GM23338 (cell line): ENCODE measurements around the gene SPP1. TPM values are rescaled to one million over a fixed set of nuclear protein-coding genes. Genes with fewer than 3 reads are reported as not detected.

Experiments used
- ATAC-seq: fragments of 200-7000 bp; cut with Tn5 transposase; 3 replicates; pipeline ENCODE4 v1.9.1; 2020
- DNase-seq: peaks from one replicate; pipeline ENCODE4 v3.0.0-alpha.2; 2015; ENCODE audit warnings: low spot score
- H2AFZ ChIP-seq: fragments of 200-600 bp; sonication (generic); 2 replicates; pipeline ENCODE4 v1.8.0; 2016; ENCODE audit warnings: antibody characterized with exemption, mild to moderate bottlenecking, moderate library complexity
- H3F3A ChIP-seq: fragments of 200-600 bp; sonication (generic); replicated peaks from 2 replicates; pipeline ENCODE4 v1.8.0; 2017; ENCODE audit warnings: antibody characterized with exemption, mixed run types, low read depth
- H3K27ac ChIP-seq: fragments of 200-600 bp; sonication (generic); 2 replicates; pipeline ENCODE4 v1.6.1; 2016; ENCODE audit warnings: low read depth
- H3K27me3 ChIP-seq: fragments of 200-600 bp; sonication (generic); 2 replicates; pipeline ENCODE4 v1.8.0; 2016; ENCODE audit warnings: mild to moderate bottlenecking, mixed run types, moderate library complexity; ENCODE audit not compliant: insufficient read depth
- H3K36me3 ChIP-seq: fragments of 200-600 bp; sonication (generic); 2 replicates; pipeline ENCODE4 v1.8.0; 2016; ENCODE audit warnings: mild to moderate bottlenecking; ENCODE audit not compliant: insufficient read depth
- H3K4me1 ChIP-seq: fragments of 200-600 bp; sonication (generic); 2 replicates; pipeline ENCODE4 v1.8.0; 2016; ENCODE audit warnings: mild to moderate bottlenecking, moderate library complexity; ENCODE audit not compliant: insufficient read depth
- H3K4me2 ChIP-seq: fragments of 200-600 bp; sonication (generic); 2 replicates; pipeline ENCODE4 v1.7.1; 2017; ENCODE audit warnings: mixed run types
- H3K4me3 ChIP-seq: fragments of 200-600 bp; sonication (generic); 2 replicates; pipeline ENCODE4 v1.6.1; 2016; ENCODE audit warnings: mixed run types
- H3K79me2 ChIP-seq: fragments of 200-600 bp; sonication (generic); replicated peaks from 2 replicates; pipeline ENCODE4 v1.8.0; 2017; ENCODE audit warnings: mild to moderate bottlenecking; ENCODE audit not compliant: insufficient read depth
- H3K9me2 ChIP-seq: fragments of 200-600 bp; sonication (generic); 2 replicates; pipeline ENCODE4 v1.8.0; 2017; ENCODE audit not compliant: insufficient read depth
- H4K20me1 ChIP-seq: fragments of 200-600 bp; sonication (generic); replicated peaks from 2 replicates; pipeline ENCODE4 v1.8.0; 2017; ENCODE audit warnings: mild to moderate bottlenecking; ENCODE audit not compliant: insufficient read depth
- H3K27ac Mint-ChIP-seq: 2 replicates; pipeline ENCODE4 v1.8.0; 2020; ENCODE audit warnings: inconsistent platforms, mild to moderate bottlenecking, moderate library complexity, mixed read lengths
- H3K27me3 Mint-ChIP-seq: 3 replicates; pipeline ENCODE4 v1.8.0; 2022; ENCODE audit warnings: low read depth, mild to moderate bottlenecking, moderate library complexity, mixed read lengths, inconsistent platforms; ENCODE audit not compliant: insufficient read depth, poor library complexity
- H3K36me3 Mint-ChIP-seq: 3 replicates; pipeline ENCODE4 v1.8.0; 2021; ENCODE audit warnings: low read depth, mild to moderate bottlenecking, inconsistent platforms, moderate library complexity, mixed read lengths
- H3K4me1 Mint-ChIP-seq: 3 replicates; pipeline ENCODE4 v1.8.0; 2020; ENCODE audit warnings: mild to moderate bottlenecking, inconsistent platforms, mixed read lengths
- H3K4me3 Mint-ChIP-seq: 3 replicates; pipeline ENCODE4 v1.8.0; 2021; ENCODE audit warnings: moderate library complexity, mild to moderate bottlenecking, inconsistent platforms, mixed read lengths
- H3K9me3 Mint-ChIP-seq: 3 replicates; pipeline ENCODE4 v1.8.0; 2020; ENCODE audit warnings: moderate library complexity, mild to moderate bottlenecking, inconsistent platforms, mixed read lengths
- CREB1 ChIP-seq: fragments of 250-450 bp; sonication (Bioruptor Pico); IDR thresholded peaks from 2 replicates; pipeline ENCODE4 v1.5.0; 2020; ENCODE audit warnings: low read depth, mild to moderate bottlenecking, moderate library complexity
- CTCF ChIP-seq, 2 experiments: fragments of 200-600 bp in 1 of 2; sonication (generic) in 1 of 2; conservative IDR thresholded peaks; 2 replicates each; pipeline versions ENCODE4 v1.5.1 to v1.6.1; 2016 to 2017; ENCODE audit warnings: antibody characterized with exemption in 2 of 2, low read depth in 2 of 2, mild to moderate bottlenecking in 2 of 2, moderate library complexity in 1 of 2
- ETS1 ChIP-seq: IDR thresholded peaks from 2 replicates; pipeline ENCODE4 v1.6.1; 2016; ENCODE audit warnings: antibody characterized with exemption
- EZH2 ChIP-seq: fragments of 200-600 bp; sonication (generic); IDR thresholded peaks from one replicate; pipeline ENCODE4 v1.8.0; 2017; ENCODE audit warnings: antibody characterized with exemption, mild to moderate bottlenecking, low read depth; ENCODE audit not compliant: unreplicated experiment
- NANOG ChIP-seq: IDR thresholded peaks from 2 replicates; pipeline ENCODE4 v1.6.1; 2016; ENCODE audit warnings: antibody characterized with exemption, borderline replicate concordance
- STAT1 ChIP-seq: IDR thresholded peaks from one replicate; pipeline ENCODE4 v1.6.1; 2016; ENCODE audit warnings: antibody characterized with exemption; ENCODE audit not compliant: unreplicated experiment
- ZNF462 ChIP-seq: fragments of 250-450 bp; sonication (Bioruptor Pico); IDR thresholded peaks from 2 replicates; pipeline ENCODE4 v1.5.0; 2020; ENCODE audit warnings: mild to moderate bottlenecking, moderate library complexity
- polyA plus RNA-seq: library from polyadenylated mRNA; unstranded; fragments of >200 nt; fragmentation: Nextera tagmentation; extraction: Ambion mirVana; gene quantifications from 2 replicates; pipeline ENCODE4 v1.2.1, GENCODE V29; 2016
- total RNA-seq: library from RNA; depleted of rRNA; stranded (reverse); fragments of >200 nt; shearing (Covaris generic); gene quantifications from 2 replicates; pipeline ENCODE4 v1.2.3, GENCODE V29; 2014

The SPP1 gene
- total and polyA plus RNA-seq, 2 experiments from 2014 or later: 41.3 to 51.3 TPM

GRCh38 chr4:87982036-87982435 lies 6.5 kb downstream of the SPP1 start:
- no peak overlapping the region for H2AFZ ChIP-seq
- H3K4me1 Mint-ChIP-seq: peaks cover 8% of the 10 kb centered on the region; the same call in 2 of the 3 replicates
- H4K20me1 ChIP-seq: no peaks in the 10 kb centered on the region
- H3K4me1 ChIP-seq: no peaks in the 10 kb centered on the region
- no peaks in the 10 kb centered on the region for H3K9me3 Mint-ChIP-seq
- no peak overlapping the region for H3K4me3 ChIP-seq
- H3K79me2 ChIP-seq: no peaks in the 10 kb centered on the region
- H3K4me2 ChIP-seq: no peak overlapping the region
- no peak for DNase-seq
- peaks cover 2% of the 10 kb centered on the region for H3K27me3 Mint-ChIP-seq
- no peaks in the 10 kb centered on the region for H3K36me3 ChIP-seq
- no peaks in the 10 kb centered on the region for H3K27me3 ChIP-seq
- H3F3A ChIP-seq: no peaks in the 10 kb centered on the region
- no peak for ATAC-seq
- no peak overlapping the region for H3K27ac ChIP-seq
- H3K27ac Mint-ChIP-seq: no peak overlapping the region
- TF ChIP-seq NANOG: no peak
- TF ChIP-seq STAT1: no peak
- TF ChIP-seq CREB1 (CRISPR knock-in tag): no peak
- no peak for TF ChIP-seq EZH2
- no peak for TF ChIP-seq ETS1
- H3K9me2 ChIP-seq: no peaks in the 10 kb centered on the region
- H3K36me3 Mint-ChIP-seq: 0 out of 3 replicates have a peak, but pooled peaks cover 4% of the 10 kb centered on the region
- no peak overlapping the region for H3K4me3 Mint-ChIP-seq

GRCh38 chr4:87982446-87983010 lies 7.0 kb downstream of the SPP1 start:
- no peak overlapping the region for H3K27ac ChIP-seq
- no peak for TF ChIP-seq CREB1 (CRISPR knock-in tag)
- TF ChIP-seq CTCF (conservative IDR thresholded peaks at IDR 0.05; ENCODE audit: low read depth in 2 of 2): no peak
- TF ChIP-seq STAT1: no peak
- TF ChIP-seq ZNF462 (CRISPR knock-in tag): no peak
- peaks cover 2% of the 10 kb centered on the region for H3K27me3 Mint-ChIP-seq
- ATAC-seq (no peak), DNase-seq (no peak)
- H3K36me3 ChIP-seq: no peaks in the 10 kb centered on the region
- no peaks in the 10 kb centered on the region for H3K4me1 ChIP-seq
- H3K4me3 Mint-ChIP-seq: no peak overlapping the region
- no peak overlapping the region for H3K4me2 ChIP-seq
- 0 out of 3 replicates have a peak, but pooled peaks cover 4% of the 10 kb centered on the region for H3K36me3 Mint-ChIP-seq
- no peaks in the 10 kb centered on the region for H3K27me3 ChIP-seq
- no peaks in the 10 kb centered on the region for H3F3A ChIP-seq
- H3K4me3 ChIP-seq: no peak overlapping the region
- H3K27ac Mint-ChIP-seq: no peak overlapping the region
- H2AFZ ChIP-seq: no peak overlapping the region
- H4K20me1 ChIP-seq: no peaks in the 10 kb centered on the region
- H3K4me1 Mint-ChIP-seq: peaks cover 8% of the 10 kb centered on the region; the same call in 2 of the 3 replicates
- no peaks in the 10 kb centered on the region for H3K9me3 Mint-ChIP-seq
- H3K79me2 ChIP-seq: no peaks in the 10 kb centered on the region
- no peaks in the 10 kb centered on the region for H3K9me2 ChIP-seq
